D341Med (cell line): Measurements from ENCODE around the gene AJM1.
"Not testable (repeated sequence)": the region's sequence is repeated elsewhere in the genome, so short reads cannot be mapped to it uniquely, and the experiment has no call there.

ENCODE experiments used
- DNase-seq: peaks from one replicate; pipeline ENCODE4 v3.0.0; 2012; ENCODE audit warnings: low spot score

Gene AJM1

DNA sequence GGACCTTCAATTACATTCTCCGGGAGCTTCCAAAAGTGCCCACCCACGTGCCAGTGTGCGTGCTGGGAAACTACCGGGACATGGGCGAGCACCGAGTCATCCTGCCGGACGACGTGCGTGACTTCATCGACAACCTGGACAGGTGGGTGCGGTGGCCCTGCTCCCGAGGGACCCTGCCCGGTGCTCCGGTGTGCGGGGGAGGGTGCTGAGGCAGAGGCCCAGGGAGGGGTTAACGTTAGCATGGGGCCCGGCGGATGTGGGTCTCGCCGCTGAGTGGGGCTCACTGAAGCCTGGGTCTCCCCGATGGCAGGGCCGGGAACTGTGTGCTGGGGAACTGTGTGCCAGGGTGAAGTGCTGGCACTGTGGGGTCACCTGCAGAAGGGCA is 10.6 kb upstream of the AJM1 start:
- no peak for DNase-seq

DNA sequence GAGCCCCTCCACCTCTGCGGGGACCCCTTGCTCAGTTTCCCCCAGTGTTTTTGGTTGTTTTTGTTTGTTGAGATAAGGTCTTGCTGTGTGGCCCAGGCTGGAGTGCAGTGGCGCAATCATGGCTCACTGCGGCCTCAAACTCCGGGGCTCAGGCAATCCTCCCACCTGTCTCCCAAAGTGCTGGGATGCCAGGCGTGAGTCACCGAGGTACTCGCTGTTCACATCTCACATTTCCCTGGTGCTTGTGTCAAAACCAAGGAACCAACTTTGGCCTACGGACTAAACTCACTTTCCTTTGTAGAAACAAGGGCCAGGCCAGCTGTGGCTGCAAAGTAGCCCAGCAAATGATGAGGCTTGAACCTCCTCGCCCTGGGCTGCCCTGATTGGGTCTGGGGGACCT is 9.7 kb upstream of the AJM1 start:
- DNase-seq, result no peak

DNA sequence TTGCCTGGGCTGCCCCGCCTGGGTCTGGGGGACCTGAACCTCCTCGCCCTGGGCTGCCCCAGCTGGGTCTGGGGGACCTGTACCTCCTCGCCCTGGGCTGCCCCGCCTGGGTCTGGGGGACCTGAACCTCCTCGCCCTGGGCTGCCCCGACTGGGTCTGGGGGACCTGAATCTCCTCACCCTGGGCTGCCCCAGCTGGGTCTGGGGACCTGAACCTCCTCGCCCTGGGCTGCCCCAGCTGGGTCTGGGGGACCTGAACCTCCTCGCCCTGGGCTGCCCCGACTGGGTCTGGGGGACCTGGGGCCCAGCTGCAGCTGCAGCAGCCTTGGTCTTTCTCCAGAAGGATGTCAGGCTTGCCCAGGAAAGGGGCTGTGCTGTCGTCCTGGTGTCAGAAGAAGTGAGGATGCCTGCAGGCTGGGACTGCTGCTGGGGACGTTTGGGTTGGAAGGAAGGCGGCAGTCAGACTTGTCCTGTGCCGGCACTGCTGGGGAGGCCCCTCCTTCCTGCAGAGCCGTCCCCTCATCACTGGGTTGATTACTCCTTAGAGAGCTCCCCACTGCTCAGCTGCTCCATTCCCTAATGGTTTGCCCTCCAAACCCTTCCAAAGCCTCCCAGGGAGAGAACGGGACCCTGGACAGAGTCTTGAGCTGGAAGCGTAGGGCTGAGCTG is 8.8 kb upstream of the AJM1 start:
- not testable (repeated sequence) for DNase-seq

DNA sequence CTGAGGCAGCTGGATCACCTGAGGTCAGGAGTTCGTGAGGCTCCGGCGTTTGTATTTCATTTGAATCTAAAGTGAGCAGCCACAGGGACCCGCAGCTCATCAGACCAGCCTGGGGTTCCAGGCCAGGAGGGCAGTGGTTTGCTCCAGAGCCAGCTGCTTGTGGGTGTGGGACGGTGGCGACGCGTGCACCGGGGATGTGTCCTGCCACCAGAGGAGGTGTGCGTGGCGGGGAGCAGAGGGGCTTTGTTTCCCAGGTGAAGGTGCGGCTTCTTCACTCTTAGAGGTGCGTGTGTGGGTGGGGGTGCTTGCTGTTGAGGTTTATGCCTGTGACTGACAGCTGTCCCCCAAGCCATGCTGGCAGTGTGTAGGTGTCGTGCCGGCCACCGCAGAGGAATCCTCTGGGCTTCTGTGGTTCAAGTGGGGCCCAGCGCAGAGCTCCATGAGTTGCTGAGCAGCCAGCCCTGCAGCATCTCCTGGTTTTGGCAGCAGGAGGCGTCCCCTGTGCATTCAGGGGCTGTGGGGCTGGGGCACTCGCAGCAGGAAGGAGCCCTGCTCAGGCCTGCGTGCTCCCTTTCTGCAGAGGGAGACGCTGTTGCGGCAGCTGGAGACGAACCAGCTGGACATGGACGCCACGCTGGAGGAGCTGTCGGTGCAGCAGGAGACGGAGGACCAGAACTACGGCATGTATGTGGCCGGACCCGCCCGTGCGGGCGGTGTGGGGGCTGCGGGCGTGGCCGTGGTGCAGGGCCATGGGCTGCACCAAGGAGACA is 6.9 kb upstream of the AJM1 start:
- DNase-seq, result no peak

DNA sequence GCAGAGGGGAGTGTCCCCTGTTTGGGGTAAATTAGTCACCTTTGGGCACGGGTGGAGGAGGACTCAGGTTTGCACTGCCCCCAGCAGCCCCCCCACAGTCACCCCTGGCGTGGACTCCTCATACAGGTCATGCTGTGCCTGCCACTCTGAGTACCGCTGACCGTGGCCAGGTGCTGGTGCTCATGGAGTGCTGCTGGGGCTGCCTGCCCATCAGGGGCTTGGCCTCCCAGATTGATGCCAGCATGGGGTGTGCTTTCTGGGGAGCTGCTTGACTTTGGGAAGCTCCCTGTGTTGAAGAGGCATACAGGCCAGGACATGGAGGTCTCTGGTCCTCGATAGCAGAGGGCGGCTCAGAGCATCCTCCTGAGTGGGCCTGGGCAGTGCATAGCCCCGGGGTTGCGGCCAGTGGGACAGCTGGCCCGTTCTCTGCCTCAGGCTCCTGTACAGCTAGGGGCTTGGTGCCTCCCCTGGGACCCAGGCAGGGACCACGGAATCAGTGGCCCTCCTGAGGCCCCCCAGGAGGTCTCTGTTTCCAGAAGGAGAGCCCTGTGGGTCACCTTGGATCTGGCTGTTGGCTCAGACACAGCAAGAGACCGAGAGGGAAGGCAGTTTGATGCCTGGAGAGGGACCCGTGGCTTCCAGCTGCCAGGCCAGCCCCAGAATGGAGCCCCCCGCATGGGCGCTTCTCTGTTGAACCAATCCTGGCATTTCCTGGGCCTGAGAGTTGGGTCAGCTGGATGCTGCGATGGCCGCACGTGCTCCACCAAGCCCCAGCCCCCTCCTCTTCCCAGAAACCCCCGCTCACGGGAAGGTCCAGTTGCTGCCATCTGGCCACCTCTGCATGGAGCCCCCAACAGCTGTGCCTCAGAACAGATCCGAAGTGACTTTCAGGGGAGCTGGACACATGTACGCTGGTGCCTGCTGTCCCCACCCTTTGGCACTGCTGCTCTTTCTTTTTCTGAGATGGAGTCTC is 6.1 kb upstream of the AJM1 start:
- DNase-seq, result no peak

DNA sequence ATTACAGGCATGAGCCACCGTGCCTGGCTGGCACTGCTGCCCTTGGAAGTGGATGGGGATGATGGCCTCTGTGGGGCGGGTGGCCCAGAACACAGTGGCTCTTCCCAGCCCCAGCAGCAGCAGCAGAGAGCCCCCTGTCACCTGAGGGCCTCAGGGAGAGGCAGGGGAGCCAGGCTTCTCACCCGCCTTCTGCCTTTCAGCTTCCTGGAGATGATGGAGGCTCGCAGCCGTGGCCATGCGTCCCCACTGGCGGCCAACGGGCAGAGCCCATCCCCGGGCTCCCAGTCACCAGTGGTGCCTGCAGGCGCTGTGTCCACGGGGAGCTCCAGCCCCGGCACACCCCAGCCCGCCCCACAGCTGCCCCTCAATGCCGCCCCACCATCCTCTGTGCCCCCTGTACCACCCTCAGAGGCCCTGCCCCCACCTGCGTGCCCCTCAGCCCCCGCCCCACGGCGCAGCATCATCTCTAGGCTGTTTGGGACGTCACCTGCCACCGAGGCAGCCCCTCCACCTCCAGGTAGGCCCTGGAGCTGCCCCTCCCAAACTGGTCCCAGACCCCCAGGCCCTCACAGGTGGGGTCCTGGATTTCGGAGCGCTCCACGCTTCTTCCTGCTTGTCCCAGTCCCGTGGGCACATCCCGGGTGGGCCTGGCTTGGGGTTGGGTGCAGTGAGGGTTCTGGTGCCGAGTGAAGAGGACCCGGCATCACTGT is 5.0 kb upstream of the AJM1 start:
- no peak for DNase-seq

DNA sequence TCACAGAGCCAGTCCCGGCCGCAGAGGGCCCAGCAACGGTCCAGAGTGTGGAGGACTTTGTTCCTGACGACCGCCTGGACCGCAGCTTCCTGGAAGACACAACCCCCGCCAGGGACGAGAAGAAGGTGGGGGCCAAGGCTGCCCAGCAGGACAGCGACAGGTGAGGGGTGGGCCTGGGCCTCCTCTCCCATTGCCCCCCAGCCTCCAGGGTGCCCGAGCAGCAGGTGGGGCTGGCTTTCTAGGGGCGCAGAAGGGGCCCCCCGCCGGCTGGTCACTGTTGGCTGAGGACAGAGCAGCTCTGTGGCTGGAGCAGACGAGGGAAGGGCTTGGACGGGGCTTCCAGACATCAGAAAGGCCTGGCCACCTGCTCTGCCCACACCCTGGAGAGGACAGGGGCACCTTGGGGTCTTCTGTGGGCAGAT is 4.4 kb upstream of the AJM1 start:
- not testable (repeated sequence) for DNase-seq

DNA sequence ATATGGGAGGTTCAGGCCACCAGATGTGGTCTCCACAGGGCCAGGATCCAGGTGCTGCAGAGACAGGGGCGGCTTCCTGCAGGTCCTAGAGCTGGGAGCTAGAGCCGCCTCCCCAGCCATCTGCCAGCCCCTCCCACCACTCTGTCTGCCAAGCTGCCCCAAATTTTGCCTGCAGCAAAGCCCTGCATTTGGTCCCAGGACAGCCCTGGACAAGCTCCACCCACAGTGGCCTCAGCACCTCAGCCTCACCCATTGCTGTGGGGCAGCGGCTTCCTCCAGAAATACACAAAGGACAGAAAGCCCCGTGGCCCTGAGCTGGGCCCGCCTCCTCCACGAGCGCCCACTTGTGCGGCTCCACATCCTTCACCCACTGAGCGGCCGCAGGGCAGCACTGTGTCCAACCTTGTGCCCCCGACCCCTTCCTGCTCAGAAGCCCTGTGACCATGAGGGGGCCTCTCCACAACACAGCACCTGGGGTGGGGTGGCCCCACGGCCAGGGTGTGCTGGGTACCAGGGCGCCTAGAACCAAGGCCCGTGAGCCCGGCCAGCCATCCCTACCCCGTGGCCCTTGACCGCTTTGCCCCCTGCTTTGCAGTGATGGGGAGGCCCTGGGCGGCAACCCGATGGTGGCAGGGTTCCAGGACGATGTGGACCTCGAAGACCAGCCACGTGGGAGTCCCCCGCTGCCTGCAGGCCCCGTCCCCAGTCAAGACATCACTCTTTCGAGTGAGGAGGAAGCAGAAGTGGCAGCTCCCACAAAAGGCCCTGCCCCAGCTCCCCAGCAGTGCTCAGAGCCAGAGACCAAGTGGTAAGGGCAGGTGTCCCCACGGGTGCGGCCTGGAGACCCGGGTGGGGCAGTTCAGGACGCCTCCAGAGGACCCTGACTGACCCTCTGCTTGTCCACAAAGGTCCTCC is 3.7 kb upstream of the AJM1 start:
- no peak for DNase-seq

DNA sequence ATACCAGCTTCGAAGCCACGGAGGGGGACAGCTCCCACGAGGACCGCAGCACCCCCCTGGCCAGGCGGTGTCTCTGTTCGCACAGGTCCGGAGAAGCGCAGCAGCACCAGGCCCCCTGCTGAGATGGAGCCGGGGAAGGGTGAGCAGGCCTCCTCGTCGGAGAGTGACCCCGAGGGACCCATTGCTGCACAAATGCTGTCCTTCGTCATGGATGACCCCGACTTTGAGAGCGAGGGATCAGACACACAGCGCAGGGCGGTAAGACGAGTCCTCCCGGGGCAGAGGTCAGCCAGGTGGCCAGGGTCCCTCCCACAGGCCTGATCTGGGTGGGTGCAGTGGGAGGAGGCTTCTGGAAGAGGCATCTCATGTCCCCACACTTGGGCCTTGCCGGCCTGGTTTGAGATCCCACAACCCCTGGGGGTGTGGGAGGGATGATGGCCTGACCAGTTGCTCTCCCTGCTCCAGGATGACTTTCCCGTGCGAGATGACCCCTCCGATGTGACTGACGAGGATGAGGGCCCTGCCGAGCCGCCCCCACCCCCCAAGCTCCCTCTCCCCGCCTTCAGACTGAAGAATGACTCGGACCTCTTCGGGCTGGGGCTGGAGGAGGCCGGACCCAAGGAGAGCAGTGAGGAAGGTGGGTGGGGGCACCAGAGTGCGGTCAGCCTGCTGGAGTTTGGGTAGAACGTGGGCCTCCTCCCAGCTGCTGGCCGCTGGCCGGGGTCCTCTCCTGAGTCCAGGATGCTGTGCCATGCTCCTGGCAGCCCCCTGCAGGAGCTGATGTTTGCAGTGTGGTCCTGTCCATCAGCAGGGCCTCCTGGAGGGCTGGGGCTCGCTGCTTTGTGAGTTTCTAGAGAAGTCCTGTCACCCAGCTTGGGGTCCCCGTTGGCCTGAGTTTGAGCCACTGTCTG is 2.8 kb upstream of the AJM1 start:
- DNase-seq, result no peak

DNA sequence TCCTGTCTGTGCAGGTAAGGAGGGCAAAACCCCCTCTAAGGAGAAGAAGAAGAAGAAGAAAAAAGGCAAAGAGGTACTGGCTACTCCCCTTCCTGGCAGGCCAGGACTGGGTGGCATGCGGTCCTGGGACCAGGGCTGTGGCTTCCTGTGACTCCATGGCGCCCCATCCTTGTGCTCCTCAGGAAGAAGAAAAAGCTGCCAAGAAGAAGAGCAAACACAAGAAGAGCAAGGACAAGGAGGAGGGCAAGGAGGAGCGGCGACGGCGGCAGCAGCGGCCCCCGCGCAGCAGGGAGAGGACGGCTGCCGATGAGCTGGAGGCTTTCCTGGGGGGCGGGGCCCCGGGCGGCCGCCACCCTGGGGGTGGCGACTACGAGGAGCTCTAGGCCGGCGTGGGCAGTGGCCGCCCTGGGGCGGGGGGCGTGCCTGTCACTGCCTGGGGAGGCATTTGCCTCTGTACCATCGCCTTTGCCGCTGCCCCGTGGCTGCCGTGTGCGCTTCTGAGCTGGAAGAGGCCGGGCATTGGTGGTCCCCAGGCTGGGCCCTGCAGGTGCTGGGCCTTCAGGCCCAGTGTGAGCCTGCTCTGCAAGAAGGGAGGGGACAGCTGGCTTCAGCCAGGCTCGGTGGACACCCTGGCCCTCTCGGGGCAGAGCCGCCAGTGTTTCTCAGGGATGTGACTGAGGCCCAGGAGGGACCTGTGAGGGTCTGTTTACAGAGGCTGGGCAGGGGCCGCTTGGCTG is 2.0 kb upstream of the AJM1 start:
- no peak for DNase-seq

DNA sequence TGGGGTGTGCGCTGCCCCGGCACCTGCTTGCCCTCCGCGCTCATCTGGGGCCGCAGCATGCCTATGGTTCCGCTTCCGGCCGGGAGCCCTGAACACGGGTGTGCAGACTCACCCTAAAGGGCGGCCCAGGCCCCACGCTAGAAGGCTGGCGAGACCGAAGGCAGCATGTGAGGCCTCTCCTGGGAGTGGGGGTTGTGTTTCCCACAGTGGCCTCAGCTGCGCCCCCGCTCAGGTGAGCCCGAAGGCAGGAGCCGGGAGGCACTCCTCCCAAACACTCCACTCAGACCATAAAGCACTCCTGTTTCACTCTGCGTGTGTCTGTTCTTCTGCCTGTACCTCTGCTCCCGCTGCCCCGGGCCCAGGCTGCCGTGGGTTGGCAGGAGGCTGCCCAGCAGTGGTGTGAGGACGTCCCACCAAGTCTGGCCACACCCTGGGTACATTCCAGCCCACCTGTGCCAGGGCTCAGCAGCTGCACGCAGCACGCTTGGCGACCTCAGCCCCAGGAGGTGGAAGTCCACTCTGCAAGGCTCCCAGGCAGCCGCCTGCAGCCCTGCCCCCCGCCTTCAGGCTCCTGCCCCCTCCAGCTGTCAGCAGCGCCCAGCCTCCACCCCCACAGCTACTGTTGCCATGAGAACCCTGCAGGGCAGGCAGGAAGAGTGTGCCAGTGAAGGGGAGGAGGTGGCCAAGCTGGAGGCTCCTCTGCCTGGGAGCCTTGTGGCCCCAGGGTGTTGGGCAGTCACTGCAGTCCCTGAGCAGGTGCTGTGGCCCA is 1.2 kb upstream of the AJM1 start:
- peak; percentile 75 for DNase-seq

DNA sequence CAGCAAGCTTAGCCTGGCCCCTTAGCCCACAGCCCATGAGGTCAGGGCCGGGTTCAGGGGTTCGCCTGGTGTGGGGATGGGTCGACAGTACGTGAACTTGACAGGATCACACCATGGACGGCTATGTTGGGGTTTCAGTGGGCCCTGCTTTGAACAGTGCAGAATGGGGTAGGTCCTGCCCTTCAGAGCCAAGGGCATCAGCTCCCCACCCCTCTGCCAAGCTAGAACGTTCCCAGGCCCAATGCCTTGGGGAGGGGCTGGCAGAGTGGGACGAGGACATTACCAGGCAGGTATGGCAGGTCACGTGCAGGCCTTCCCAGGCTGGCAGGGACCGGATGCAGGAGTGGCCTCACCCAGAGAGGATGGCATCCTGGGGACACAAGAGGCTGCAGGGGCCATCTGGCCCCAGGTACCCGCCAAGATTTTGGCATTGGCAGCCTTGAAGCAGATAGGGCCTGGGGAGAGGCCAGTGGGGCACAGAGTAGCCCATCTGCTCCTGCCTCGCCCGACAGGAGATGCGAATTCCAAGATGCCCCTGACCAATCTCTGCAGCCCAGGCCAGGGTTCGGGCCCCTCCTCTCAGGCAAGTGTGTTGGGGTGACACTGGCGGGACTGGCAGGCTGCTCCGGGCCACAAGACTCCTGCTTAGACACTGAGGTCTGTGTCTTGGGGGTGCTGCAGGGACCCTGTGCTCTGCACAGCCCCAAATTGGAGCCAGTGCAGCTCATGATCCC is 465 bp upstream of the AJM1 start:
- DNase-seq, result not testable (repeated sequence)

DNA sequence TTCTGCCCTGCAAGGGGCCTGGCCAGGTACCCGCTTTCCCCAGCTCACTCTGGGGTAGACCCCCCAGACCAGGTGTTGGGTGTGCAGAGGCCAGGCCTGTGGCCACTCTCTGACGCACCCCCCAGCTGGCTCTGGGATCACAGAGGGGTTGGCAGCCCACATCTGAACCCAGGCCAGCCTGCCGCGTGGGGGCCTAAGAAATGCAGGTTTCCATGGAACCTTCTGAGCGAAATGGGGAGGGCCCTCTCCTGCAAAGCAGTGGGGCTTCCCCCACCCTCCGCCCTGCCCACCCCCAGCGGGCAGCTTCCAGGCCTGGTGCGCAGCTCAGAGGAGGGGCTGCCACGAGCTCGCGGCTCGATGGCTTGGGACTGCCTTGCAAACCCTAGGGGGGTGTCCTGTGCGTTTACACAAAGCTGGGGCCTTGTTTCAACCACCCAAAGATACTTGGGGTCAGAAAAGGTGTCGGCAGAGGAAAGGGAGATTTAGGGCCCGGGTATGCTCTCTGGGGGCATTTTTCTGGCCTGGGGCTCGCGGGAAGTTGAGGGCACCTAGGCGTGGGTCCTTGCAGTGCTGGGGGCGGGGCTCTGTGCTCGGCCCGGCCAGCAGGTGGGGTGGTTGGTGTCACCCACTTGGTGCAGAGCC is 1.0 kb downstream of the AJM1 start:
- DNase-seq, result not testable (repeated sequence)

DNA sequence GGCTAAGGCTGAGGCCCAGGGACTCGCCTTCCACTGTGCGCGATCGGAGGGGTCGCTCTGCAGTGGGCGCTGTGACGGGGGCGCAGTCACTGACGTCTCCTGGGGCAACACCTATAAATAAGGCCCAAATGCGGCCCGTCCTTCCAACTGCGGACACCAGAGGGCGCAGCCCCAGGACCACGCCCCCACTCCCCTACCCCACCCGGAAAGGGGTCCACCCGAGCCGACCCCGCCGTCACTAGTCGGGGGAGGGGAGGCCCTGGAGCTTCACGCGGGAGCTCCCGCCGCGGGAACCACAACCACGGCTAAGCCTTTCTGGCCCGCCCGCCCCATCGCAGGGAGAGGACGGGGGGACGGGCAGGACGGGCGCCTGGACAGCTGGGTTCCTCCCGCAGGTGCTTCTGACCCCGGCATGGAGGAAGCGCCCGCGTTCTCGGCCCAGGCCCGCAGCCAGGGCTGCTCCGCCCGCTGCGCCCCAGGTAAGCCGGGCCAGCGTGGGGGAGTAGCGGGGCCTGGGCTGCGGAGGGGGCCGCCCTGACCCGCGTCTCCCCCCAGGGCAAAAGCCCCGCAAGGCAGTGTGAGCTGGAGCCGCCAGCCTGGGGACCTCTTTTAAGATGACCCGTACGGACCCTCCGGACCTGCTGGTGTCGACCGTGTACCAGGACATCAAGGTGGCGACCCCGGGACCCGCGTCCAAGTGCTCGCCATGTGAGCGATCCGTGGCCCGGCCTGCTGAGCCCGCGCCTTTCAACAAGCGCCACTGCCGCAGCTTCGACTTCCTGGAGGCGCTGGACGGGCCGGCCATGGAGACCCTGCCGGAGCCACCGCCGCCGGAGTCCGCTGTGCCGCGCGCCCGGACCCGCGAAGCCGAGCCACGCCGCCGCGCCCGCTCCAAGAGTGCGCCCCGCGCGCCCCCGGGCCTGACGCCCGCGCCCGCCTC is 1.8 kb downstream of the AJM1 start:
- not testable (repeated sequence) for DNase-seq

DNA sequence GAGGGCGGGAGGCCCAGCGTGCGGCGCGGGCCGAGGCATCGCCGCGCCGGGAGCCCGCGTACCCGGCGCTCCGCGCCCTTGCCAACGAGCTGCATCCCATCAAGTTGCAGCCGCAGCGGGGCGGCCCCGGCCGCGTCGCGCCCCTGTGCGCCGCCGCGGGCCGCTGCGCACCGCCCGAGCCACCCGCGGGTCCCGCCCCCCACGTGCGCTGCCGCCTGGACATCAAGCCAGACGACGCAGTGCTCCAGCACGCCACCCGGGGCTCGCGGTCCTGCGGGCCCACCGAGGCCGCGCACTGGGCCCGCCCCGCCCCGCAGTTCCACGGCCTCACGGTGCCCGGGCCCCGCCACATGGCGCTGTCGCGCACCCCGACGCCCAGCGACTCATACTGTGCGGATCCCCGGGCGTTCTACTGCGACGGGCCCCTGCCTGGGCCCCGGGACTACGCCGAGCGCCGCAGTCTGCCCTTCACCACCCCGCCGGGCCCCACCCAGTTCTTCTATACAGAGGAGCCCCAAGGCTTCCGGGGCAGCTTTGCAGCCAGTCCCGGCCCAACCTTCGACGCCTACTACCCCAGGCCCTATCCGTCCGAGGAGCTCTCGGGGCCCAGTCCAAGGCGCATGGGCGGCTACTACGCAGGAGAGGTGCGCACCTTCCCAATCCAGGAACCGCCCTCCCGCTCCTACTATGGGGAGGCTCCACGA is 2.6 kb downstream of the AJM1 start:
- DNase-seq, result no peak
